ENCODE results near the gene FHL2. TPM values are rescaled to one million over a fixed set of nuclear protein-coding genes. Genes with fewer than 3 reads are reported as not detected.

Gene FHL2, protein sequence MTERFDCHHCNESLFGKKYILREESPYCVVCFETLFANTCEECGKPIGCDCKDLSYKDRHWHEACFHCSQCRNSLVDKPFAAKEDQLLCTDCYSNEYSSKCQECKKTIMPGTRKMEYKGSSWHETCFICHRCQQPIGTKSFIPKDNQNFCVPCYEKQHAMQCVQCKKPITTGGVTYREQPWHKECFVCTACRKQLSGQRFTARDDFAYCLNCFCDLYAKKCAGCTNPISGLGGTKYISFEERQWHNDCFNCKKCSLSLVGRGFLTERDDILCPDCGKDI
- 155 and 198 TPM in 2 replicates for total RNA-seq (2014; rRNA removed; shearing (Covaris generic))
- polyA plus RNA-seq (2015; cell fraction: cytosol; rRNA removed): 439 and 452 TPM in 2 replicates
- 239 and 277 TPM in 2 replicates for polyA plus RNA-seq (2015; cell fraction: nucleus; rRNA removed)

DNA sequence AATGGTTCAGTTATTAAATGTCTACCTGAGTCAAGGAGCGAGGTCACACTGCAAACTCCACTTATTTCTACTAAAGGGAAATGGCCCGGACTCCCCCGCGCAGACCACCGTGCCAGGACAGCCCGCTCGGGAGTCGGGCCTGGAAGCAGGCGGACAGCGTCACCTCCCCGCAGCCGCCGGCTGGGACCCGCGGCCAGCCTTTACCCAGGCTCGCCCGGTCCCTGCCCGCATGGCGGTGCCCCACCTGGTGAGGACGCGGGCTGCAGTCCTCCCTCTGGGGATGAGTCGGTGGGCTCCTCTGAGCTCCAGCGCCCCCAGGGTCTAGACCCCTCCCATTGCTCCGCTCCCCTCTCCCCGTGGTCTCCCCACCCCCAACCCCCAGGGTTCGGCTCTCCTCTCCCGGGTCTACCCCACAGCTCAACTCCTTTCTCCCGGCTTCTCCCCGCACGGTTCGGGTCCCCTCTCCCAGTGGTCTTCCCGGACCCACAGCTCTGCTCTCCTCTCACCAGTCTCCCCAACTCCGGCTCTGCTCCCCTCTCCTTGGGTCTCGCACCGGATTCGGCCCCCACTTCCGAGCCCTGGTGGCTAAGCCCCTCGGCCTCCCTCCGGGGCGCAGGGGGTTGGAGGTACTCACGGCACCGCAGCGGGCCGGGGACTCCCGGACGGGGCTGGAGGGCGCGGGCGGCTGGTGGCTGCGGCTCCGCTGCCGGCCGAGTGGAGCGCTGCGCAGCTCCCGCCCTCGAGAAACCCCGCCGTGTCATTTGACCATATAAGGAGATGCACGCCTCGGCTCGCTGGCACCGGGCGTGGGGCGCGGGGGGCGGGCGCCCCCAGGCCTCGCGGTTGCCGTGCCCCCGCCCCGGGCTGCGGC, at the start of gene FHL2:
Gene FHL2 (minus strand): TSS at position 716 of the 871 bp plus-strand sequence. CDS start 12,535 bp downstream, outside the sequence.
- DNase-seq (ENCODE audit: low read depth): peak; percentile 79

DNA sequence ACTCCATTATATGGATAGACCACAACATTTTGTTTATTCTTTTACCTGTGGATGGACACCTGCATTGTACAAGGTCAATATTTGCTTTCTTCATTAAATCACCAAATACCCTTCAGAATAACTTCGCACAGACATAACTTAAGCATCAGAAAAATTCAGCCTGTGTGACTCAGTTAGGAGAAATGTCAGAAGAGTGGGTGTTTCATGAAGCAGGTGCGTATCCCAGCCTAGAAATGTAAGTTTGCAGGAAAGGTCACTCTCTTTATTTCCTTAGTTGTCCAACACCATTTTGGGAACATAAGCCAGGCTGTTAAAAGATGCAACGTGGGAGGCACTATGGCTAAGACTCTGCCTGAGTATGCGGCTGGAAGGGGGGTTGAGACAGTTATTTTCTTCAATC, 48.6 kb upstream of the FHL2 start:
- no peak for DNase-seq (ENCODE audit: low read depth)

DNA sequence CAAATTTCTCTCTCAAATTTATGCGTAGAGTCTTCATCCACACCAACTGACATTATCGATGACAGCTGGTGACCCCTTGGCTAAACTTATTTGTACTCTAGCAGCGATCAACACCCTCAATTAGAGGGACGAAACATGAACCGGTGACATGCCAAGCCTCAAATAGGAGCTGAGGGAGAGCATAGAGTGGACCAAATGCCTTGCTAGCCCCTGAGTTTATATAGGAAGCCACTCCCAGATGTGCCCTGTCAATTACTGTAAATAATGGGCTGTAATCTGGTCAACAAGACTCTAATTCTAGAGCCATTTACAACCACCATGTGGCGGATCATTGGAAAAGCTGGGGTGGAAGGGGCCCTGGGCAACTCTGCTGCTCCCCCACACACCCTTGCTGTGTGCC, 47.6 kb upstream of the FHL2 start:
- no peak for DNase-seq (ENCODE audit: low read depth)

DNA sequence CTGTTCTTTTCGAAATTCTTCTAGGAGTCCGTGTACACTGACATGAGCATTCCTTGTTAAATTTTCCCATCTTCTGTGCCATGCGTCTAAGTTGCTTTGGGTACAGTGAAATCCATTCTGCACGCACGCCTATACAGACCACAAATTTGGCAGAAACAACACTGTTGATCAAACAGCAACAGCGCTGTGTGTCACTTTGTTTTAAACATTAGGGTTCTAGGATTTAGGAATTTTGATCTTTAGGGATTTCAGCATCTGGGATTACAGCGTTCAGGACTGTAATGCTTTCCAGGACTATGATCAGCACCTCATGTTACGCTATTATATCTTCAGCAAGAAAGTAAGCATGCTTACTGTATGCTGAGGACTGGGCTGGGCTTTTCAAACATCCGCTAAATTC, 47.1 kb upstream of the FHL2 start:
- no peak for DNase-seq (ENCODE audit: low read depth)

DNA sequence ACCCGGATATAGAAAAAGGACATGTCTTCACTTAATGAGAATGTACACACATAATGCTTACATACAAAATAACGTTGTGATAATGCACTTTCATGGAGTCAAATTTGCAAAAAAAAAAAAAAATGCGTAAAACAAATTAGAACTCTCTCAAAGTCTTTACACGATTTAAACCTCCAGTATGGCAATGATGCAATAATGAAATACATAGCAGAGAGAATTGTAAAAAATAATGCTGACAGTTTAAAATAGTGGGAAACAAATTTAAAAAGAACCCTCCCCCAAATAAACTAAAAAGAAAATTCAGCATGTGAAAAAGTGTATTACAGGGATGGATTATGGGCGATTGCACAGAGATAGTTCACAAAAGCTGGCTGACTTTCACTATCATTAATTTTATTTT, 46.6 kb upstream of the FHL2 start:
- DNase-seq (ENCODE audit: low read depth): no peak

DNA sequence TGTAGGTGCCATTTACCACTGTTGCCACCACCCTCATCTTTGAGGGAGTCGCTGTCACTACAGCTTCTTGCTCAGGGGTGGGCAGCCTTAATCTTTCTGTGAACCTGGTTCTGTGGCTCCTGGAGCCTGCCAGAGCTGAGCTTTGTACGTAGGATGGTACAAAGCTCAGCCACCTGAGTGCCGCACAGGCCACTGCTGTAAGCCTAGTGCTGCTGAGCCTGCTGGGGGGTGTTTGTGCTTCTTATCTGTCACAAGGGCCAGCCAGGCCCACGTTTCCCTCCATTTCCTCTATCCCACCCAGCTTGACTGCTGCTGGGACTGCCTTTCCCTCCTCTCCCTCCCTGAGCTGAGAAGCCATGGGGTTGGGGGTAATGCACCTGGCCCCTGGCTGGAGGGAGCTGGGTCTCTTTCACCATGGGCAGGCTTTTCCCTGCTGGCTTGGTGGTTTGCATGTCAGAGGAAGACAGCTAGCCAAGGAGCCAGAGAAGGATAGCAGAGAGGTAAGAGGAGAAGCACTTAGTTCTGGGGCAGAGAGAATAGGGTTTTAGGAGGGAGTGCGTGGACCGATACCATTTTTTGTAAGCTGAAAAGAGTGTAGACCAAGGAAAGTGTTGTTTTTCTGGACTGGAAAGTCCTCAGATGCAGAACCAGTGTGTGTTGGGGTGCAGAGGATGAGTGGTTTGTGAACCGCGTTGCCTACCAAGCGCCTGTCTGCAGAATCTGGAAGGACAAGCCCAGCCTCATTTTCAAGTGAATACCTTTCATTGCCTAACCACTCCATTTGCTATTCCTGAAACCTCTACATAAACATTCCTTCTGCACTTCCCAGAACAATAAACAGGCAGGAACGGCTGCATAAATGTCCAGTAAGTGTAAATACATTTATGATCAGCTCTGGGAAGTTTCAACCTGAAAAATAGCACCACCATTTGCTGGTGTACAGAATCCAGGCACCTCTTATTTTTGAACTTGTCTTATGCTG, 45.1 kb upstream of the FHL2 start:
- no peak for DNase-seq (ENCODE audit: low read depth)

DNA sequence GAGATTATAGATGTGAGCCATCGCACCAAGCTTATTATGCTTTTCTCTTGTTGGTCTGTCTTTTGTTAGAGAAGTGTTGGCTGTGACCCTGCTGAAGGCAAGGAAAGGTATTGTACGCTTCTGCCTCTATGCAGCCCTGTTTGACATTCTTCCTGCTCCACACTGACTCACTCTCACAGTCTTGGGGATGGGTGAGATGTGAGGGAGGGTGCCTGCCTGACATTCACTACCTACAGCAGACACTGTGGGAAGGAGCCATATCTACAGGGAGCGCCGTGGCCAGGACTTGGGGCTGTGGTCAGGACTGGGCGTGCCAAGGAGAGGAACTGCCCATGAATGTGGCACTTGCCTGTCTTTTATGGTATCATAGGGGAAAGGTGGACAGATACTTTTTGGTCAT, 43.9 kb upstream of the FHL2 start:
- peak; percentile 18 for DNase-seq (ENCODE audit: low read depth)

DNA sequence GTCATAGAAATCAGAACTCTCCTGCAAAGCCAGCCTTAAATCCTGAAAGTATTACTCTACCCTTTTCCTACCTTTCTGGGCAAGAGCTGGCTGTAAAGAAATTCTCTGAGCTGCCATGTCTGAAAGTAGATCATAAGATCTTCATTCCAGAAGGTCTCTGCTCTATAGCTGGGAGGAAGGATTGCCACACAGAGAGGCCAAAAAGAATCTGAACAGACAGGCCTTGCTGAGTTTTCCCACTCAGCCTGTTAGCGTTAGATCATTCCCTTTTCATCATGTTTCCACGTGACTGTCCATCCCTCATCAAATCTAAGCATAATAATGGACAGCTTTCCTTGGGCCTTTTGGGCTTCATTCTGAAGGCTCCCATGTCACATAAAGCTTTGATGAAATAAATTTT, 43.2 kb upstream of the FHL2 start:
- DNase-seq (ENCODE audit: low read depth): no peak

DNA sequence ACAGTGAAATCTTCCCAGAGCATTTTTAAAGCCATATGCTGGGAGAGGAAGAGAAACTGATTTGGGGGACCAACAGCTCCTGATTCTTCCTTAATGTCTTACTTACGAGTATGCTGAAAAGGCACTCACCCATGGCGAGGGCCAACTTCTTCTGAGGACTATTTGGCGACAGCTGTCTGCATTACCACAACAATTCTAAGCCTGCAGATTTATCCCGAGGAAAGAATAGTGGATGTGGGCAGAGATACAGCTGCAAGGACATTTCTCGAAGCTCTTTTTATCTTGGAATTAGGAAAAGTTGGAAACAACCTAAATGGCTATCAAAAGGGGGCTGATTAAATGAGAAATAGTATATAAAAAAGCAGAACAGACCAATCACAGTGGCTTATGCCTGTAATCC, 40.3 kb upstream of the FHL2 start:
- no peak for DNase-seq (ENCODE audit: low read depth)

DNA sequence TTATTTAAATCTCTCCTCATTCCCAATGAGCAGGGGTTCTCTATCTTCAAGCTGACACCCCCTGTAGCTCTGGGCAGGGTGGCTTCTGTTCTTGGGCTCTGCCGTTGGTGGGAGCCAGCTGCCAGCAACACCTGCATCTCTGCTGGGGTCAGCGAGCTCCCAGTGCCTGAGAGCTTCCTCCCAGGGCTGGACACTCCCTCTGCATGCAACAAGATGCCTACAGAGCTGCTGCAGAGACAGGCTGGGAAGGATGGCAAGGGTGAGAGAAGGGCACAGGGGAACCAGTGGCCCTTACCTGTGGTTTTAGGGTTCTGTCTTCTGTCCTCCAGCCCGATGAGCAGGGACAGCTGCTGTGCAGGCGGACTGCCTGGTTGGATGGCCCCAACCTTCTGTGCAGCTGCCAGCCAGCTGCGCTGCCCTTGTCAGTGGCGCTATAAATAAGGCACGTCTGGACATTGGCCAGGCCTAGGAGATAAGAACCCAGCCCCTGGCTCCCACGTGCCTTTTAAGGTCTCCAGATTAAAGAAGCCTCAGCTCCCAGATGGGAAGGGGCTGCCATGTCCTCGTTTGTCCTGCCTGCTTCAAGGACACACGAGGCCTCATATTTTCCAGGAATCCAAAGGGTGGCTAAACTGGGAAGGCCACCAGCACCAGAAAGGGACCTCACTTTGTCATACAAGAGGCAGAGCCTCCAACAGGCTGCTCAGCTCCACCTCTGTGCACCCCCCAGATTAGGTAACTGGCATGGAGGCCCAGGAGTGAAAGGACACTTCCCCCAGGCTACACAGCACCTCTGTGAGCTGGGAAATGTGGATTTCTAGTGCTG, 39.5 kb upstream of the FHL2 start:
- DNase-seq (ENCODE audit: low read depth): peak; percentile 27

DNA sequence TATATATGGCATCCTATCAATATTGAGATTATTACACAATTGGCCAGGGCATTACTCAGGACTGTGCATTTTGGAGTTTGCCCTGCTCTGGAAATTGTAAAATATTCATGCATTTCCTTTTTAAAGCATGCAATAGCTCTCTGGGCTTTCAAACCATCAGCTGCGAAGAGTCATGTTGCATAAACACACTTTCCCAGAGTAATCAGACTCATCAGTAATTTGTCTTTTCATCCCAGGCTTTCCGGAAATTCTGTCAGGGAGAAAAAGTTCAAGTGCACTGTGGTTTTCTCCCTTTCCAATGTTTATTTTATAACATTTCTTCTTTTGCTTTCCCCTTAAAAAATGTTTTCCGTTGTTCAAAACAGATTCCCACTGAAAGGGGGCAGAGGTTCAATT, 38.9 kb upstream of the FHL2 start:
- no peak for DNase-seq (ENCODE audit: low read depth)

DNA sequence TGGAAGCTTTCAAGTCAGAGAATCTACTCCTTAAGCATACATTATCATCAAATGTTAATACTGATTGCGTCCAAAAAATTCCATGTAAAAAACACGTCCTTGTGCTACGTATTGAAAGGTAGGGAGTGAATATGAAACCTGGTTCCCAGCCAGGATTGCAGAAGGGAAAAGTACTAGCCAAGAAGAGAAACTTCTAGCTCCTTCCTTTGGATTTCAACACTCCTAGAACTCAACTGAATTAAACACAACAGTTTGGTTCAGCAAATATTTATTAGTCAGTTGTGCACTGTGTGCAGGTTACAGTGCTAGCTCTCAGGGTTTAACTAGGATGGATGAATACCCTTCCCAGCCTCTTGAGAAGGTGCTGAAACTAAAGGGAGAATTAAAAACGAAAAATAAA, 33.9 kb upstream of the FHL2 start:
- DNase-seq (ENCODE audit: low read depth): no peak

DNA sequence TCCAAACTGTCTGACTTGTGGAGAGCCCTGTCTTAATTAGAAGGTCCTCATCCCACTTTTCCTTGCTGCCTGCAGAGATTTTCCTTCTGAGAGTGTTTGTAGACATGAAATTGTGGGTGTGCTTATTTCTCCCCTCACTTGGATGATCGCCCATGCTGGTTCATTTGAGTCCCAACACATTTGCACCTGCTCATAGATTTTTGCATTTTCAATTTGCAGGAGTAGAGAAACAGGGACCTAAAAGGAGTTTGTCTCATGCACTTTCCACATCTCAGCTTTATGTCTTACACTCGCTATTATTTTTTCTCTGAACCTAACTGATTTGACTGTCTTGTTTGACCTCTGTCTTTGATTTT, 33.2 kb upstream of the FHL2 start:
- DNase-seq (ENCODE audit: low read depth): no peak

DNA sequence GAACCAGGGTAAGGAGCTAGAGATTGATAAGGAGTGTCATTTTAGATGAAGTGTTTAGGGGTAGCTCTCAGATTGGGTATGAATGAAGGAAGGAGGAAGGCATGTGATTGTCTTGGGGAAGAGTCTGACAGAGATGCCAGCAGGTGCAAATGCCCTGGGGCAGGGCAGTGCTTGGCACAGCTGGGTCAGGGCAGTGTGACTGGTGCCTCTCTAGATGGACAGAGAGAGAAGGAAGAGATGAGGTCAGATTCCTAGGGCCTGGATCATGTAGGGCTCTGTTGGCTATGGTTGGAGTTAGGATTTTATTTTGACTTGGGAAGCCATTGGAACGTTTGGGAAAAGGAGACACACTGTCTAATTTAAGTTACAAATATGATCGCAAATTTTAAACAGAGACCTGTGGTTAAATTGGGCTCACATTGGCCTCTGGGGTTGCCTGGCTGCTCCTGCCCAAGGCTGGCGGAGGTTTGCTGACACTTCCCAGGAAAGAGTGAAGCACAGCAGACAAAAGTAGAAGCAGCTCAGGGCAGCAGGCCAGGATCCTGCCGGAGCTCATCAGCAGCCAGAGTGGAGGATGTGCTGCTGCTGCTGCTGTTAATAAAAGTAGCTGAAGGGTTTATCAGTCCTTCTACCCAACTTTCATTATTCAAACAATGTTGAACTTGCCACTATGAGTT, 32.7 kb upstream of the FHL2 start:
- DNase-seq (ENCODE audit: low read depth): no peak

DNA sequence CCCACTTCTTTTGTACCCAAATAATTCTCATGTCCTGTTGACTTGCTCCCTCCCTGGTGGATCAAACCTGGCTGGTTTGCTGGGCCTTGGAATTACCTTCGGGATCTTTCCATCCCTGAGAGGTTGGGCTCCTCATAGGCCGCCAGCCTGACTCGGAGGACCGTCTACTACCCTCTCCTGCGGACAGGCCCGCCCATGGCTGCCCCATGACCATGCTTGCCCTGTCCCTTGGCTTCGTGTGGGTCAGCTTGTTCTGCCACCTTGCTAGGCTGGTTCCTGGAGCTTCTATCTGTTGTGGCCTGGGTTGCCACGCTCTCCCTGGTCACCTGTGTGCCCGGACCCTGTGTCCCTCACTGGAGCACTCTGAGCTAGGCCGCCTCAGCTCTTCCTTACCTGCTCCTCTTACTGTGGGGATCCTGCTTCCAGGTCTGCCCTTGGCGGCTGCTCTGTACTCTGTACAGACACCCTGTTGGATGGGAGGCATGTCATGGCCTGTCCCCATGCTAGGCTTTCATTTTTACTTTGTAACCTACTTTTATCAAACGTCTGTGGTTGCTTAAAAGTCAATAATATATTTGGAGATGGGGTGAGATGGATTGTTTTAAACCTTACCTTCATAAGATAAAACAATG, 29.7 kb upstream of the FHL2 start:
- no peak for DNase-seq (ENCODE audit: low read depth)

DNA sequence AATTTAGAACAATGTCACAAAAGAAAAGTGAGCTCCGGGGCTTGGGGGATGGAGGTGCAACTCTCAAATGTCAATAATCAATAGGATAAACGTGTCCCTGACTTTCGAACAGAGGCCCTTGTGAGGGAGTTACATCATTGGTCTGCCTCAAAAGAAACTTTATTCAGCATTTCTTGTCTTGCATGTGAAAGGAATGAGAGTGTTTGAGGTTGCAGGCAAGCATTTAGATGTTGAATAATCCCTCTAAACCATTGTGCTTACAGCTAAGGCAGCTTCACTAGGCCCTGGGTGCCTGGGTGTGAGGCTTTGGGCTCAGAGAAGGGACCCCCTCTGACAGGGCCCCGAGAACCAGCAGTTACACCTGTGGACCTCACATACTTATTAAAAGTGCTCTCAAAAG, 28.6 kb upstream of the FHL2 start:
- no peak for DNase-seq (ENCODE audit: low read depth)

DNA sequence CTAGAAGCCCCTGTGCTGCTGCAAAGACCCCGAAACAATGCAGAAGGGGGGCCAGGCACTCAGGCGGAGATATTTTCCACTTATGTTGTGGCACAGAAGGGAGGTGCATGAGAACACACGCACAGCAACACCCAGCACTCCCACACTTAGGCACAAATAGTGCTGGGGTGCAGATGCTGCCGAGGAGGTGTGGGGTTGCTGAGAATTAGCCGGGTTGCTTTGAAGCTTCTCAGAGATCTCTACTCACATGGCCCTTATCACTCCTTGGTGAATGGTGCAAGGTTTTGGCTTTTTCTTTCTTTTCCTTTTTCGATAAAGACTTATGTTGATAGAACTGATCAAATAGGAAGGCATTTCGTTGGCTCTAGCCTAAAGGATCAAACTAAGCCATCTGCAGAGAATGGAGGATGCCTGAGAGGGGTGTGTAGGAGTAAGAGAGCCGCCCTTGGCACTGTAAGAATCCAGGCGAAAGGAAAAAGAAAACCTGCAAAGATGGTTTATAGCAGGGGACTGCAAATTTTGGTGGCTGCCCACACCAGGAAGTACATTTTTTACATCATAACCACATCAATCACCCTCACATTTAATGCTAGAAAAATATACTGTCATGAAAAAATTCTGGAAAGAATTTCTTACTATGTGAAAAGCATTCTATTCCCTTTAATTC, 27.9 kb upstream of the FHL2 start:
- DNase-seq (ENCODE audit: low read depth): no peak

DNA sequence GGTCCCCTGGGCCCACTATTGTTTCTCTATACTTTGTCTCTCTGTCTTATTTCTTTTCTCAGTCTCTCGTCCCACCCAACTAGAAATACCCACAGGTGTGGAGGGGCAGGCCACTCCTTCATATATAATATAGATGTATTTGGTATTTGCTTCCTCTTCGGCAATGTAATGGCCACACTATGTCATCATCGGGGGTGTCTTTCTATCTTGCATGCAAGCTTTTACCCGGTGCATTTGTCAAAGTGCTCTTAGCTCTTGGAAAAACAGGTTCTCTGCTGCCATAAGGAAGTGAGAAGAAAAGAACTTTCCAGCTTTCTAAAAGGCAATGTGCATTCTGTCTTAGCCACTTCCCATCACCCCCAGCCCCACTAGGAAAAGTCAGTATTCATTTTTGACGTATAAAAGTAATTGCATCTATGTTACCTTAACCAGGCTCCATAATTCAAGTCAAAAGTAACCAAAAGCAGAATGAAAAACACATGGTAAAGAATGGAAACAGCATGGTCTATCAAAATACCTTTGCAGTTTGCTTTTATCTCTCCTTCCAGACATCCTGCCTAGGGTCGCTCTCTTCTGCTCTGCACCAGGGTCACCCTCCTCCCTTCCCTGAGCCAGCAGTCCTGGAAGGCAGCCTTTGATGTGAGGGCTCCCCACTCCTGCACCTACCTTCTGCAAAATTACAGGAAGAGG, 27.2 kb upstream of the FHL2 start:
- no peak for DNase-seq (ENCODE audit: low read depth)
